ENCODE measurements around the gene DAZAP1. TPM values are rescaled to one million over a fixed set of nuclear protein-coding genes. Genes with fewer than 3 reads are reported as not detected.

Gene DAZAP1
- total RNA-seq, 4 donors from 2014 or later, result 28.6 to 60.5 (median 48.2) TPM

- DNase-seq (ENCODE audit: low spot score in 2 of 2), result no peak
- H3K4me3 ChIP-seq (ENCODE audit: low read depth, poor library complexity, severe bottlenecking), result no peak overlapping the region
- no peak for TF ChIP-seq POLR2A (IDR thresholded peaks at IDR 0.05)
- TF ChIP-seq, protein P1, sequence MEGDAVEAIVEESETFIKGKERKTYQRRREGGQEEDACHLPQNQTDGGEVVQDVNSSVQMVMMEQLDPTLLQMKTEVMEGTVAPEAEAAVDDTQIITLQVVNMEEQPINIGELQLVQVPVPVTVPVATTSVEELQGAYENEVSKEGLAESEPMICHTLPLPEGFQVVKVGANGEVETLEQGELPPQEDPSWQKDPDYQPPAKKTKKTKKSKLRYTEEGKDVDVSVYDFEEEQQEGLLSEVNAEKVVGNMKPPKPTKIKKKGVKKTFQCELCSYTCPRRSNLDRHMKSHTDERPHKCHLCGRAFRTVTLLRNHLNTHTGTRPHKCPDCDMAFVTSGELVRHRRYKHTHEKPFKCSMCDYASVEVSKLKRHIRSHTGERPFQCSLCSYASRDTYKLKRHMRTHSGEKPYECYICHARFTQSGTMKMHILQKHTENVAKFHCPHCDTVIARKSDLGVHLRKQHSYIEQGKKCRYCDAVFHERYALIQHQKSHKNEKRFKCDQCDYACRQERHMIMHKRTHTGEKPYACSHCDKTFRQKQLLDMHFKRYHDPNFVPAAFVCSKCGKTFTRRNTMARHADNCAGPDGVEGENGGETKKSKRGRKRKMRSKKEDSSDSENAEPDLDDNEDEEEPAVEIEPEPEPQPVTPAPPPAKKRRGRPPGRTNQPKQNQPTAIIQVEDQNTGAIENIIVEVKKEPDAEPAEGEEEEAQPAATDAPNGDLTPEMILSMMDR (IDR thresholded peaks at IDR 0.05), result no peak
- intact Hi-C loops (cut with DNase I; ENCODE audit: low total_unique reads), result no loop called here
- 91 to 92% methylated on average over 20 to 23 of the region's 36 CpGs for WGBS, 2 donors
Observed at GRCh38 chr19:1460033-1460995, 52.9 kb downstream of the DAZAP1 start.

DNA sequence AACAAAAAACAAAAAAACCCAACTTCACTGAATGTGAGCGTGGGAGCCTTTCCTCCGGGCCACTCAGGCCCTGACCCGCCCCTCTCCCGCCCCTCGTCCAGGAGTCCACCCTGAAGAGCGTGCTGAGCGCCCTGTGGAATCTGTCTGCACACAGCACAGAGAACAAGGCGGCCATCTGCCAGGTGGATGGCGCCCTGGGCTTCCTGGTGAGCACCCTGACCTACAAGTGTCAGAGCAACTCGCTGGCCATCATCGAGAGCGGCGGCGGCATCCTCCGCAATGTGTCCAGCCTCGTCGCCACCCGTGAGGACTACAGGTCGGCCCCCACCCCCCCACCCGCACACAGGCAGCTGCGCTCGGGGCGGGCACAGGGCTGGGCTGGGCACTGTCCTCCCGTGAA is 54.5 kb downstream of the DAZAP1 start:
- DNase-seq (ENCODE audit: low spot score in 2 of 2), result no peak
- 94 to 95% methylated on average over 10 to 24 of the region's 24 CpGs for WGBS, 2 donors
- TF ChIP-seq, protein P1 (IDR thresholded peaks at IDR 0.05), result no peak
- no peak for TF ChIP-seq POLR2A (IDR thresholded peaks at IDR 0.05)
- intact Hi-C loops (cut with DNase I; ENCODE audit: low total_unique reads), result no loop called here
- no peak overlapping the region for H3K4me3 ChIP-seq (ENCODE audit: low read depth, poor library complexity, severe bottlenecking)

GRCh38 chr19:1465191-1466016 is 58.0 kb downstream of the DAZAP1 start:
- intact Hi-C loops (cut with DNase I; ENCODE audit: low total_unique reads), result no loop called here
- no peak for DNase-seq (ENCODE audit: low spot score in 2 of 2)
- TF ChIP-seq, protein P1 (IDR thresholded peaks at IDR 0.05), result no peak
- no peak for TF ChIP-seq POLR2A (IDR thresholded peaks at IDR 0.05)
- WGBS, 2 donors, result 28 to 66% methylated on average over 18 to 54 of the region's 83 CpGs
- H3K4me3 ChIP-seq (ENCODE audit: low read depth, poor library complexity, severe bottlenecking), result no peak overlapping the region

DNA sequence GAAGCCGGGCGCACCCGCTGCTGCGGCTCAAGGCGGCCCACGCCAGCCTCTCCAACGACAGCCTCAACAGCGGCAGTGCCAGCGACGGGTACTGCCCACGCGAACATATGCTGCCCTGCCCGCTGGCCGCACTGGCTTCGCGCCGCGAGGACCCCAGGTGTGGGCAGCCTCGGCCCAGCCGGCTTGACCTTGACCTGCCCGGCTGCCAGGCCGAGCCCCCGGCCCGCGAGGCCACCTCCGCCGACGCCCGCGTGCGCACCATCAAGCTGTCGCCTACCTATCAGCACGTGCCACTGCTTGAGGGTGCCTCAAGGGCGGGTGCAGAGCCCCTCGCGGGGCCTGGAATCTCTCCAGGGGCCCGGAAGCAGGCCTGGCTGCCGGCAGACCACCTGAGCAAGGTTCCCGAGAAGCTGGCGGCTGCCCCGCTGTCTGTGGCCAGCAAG is 58.7 kb downstream of the DAZAP1 start:
- TF ChIP-seq, protein P1 (IDR thresholded peaks at IDR 0.05), result no peak
- TF ChIP-seq POLR2A (IDR thresholded peaks at IDR 0.05), result no peak
- intact Hi-C loops (cut with DNase I; ENCODE audit: low total_unique reads), result no loop called here
- 24 to 65% methylated on average over 22 to 36 of the region's 41 CpGs for WGBS, 2 donors
- no peak for DNase-seq (ENCODE audit: low spot score in 2 of 2)
- no peak overlapping the region for H3K4me3 ChIP-seq (ENCODE audit: low read depth, poor library complexity, severe bottlenecking)

DNA sequence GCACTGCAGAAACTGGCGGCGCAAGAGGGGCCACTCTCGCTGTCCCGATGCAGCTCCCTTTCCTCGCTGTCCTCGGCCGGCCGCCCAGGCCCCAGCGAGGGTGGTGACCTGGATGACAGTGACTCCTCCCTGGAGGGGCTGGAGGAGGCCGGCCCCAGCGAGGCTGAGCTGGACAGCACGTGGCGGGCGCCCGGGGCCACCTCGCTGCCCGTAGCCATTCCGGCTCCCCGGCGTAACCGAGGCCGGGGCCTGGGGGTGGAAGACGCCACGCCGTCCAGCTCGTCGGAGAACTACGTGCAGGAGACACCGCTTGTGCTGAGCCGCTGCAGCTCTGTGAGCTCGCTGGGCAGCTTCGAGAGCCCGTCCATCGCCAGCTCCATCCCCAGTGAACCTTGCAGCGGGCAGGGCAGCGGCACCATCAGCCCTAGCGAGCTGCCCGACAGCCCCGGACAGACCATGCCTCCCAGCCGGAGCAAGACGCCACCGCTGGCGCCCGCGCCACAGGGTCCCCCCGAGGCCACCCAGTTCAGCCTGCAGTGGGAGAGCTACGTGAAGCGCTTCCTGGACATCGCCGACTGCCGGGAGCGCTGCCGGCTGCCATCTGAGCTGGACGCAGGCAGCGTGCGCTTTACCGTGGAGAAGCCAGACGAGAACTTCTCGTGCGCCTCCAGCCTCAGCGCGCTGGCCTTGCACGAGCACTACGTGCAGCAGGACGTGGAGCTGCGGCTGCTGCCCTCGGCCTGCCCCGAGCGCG is 59.3 kb downstream of the DAZAP1 start:
- no peak for DNase-seq (ENCODE audit: low spot score in 2 of 2)
- intact Hi-C loops (cut with DNase I; ENCODE audit: low total_unique reads), result no loop called here
- no peak overlapping the region for H3K4me3 ChIP-seq (ENCODE audit: low read depth, poor library complexity, severe bottlenecking)
- no peak for TF ChIP-seq POLR2A (IDR thresholded peaks at IDR 0.05)
- TF ChIP-seq, protein P1 (IDR thresholded peaks at IDR 0.05), result no peak
- WGBS, 2 donors, result 19 to 47% methylated on average over 25 to 54 of the region's 70 CpGs

Data from lower leg skin (tissue), 4 donors.